ENCODE measurements around the gene PAN2.

DNA sequence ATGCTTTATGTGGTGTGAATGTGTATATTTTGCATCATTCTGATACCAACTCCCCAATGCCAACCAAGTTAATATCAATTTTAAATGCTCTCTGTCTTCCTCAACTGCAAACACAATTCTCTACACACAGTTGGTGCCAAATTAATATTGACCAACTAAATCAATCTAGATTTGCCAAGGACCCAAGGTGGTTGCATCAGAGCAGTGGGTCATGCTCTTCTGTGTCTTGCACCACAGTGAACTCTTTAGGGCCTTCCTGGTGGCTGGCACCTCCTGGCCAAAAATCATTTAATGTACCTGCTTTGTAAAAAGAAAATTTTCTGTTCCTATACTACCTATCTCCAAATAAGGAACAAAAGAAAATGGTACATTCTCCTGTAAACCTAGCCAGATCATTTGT, 53.0 kb downstream of the PAN2 start:
- no peak for TF ChIP-seq TCF7L2 (IDR thresholded peaks at IDR 0.05; ENCODE audit: low read depth, low read length)
- TF ChIP-seq REST (IDR thresholded peaks at IDR 0.05; ENCODE audit: insufficient read depth in 1 of 2, low read depth in 2 of 2, low read length in 1 of 2), result no peak
